AG04450 (cell line): ENCODE measurements around the gene ADGRD1. TPM values are rescaled to one million over a fixed set of nuclear protein-coding genes. Genes with fewer than 3 reads are reported as not detected.

ENCODE experiments used
- CTCF ChIA-PET: fragments of 300-600, 350-600 bp; formaldehyde crosslinking; extraction: SDS; loops from one replicate; lab custom pipeline; 2022; ENCODE audit warnings: antibody characterized with exemption, inconsistent platforms; lab: Charles Lee
- POLR2A ChIA-PET: fragments of 350-600 bp; formaldehyde crosslinking; extraction: SDS; loops from one replicate; lab custom pipeline; 2021; ENCODE audit warnings: antibody characterized with exemption, inconsistent platforms; lab: Yijun Ruan, JAX
- DNase-seq: peaks from one replicate; pipeline ENCODE4 v3.0.0-alpha.2; 2011; ENCODE audit warnings: low read depth, low spot score
- H3K27ac ChIP-seq: one replicate; pipeline ENCODE4 v1.5.1; 2012; ENCODE audit warnings: low read depth, low read length, control low read depth
- H3K27me3 ChIP-seq: one replicate; pipeline ENCODE4 v1.6.0; 2012; ENCODE audit warnings: low read length; ENCODE audit not compliant: control insufficient read depth, insufficient read depth
- H3K4me3 ChIP-seq: 2 replicates; pipeline ENCODE4 v1.5.1; 2011; ENCODE audit warnings: mild to moderate bottlenecking, low read depth, low read length, control low read depth
- H3K9me3 ChIP-seq: 2 replicates; pipeline ENCODE4 v1.5.1; 2012; ENCODE audit warnings: low read length; ENCODE audit not compliant: control insufficient read depth, insufficient read depth
- polyA plus RNA-seq: library from polyadenylated mRNA; depleted of rRNA; stranded (reverse); fragments of >200 nt; gene quantifications from 2 replicates; pipeline ENCODE4 v1.2.3, GENCODE V29; 2011
- TF ChIP-seq, protein P1 (sequence below): IDR thresholded peaks from 2 replicates; pipeline ENCODE4 v1.5.1; 2011; ENCODE audit warnings: low read depth, low read length, control low read depth, inconsistent platforms

Gene ADGRD1
- polyA plus RNA-seq, 1 experiment = 0.05 TPM

DNA sequence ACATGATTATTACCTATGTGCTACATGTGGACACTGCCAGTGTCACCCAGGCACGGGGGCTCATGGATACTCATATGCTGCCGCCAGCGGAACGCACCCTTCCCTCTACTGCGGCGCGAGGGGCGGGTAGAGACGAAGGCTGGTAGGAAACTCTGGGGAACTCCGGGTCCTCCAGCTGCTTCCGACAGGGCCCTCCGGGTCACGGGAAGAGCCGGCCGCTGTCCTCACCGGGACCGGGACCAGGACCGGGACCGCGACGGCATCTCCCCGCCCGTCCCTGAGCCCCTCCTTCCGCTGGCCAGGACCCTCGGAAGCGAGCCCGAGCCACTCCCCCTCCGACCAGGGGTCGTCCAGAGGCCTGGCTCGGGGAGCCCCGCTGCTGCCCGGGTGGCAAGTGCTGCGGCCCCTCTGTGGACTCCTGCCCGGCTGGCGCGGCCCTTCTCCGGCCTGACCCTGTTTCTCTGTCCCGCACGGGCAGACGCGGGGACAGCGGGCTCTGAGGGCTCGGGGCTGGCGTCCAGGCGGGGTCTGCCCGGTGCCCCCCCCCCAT lies 209.6 kb downstream of the ADGRD1 start:
- Histone ChIP-seq H3K4me3 (no peak overlapping the region), H3K27ac (no peak overlapping the region), H3K9me3 (peaks cover 40% of the 10 kb centered on the region), H3K27me3 (no peaks in the 10 kb centered on the region)
- POLR2A ChIA-PET = no interaction called here
- TF ChIP-seq, protein P1, sequence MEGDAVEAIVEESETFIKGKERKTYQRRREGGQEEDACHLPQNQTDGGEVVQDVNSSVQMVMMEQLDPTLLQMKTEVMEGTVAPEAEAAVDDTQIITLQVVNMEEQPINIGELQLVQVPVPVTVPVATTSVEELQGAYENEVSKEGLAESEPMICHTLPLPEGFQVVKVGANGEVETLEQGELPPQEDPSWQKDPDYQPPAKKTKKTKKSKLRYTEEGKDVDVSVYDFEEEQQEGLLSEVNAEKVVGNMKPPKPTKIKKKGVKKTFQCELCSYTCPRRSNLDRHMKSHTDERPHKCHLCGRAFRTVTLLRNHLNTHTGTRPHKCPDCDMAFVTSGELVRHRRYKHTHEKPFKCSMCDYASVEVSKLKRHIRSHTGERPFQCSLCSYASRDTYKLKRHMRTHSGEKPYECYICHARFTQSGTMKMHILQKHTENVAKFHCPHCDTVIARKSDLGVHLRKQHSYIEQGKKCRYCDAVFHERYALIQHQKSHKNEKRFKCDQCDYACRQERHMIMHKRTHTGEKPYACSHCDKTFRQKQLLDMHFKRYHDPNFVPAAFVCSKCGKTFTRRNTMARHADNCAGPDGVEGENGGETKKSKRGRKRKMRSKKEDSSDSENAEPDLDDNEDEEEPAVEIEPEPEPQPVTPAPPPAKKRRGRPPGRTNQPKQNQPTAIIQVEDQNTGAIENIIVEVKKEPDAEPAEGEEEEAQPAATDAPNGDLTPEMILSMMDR = no peak
- no peak for DNase-seq
- CTCF ChIA-PET = no interaction called here

DNA sequence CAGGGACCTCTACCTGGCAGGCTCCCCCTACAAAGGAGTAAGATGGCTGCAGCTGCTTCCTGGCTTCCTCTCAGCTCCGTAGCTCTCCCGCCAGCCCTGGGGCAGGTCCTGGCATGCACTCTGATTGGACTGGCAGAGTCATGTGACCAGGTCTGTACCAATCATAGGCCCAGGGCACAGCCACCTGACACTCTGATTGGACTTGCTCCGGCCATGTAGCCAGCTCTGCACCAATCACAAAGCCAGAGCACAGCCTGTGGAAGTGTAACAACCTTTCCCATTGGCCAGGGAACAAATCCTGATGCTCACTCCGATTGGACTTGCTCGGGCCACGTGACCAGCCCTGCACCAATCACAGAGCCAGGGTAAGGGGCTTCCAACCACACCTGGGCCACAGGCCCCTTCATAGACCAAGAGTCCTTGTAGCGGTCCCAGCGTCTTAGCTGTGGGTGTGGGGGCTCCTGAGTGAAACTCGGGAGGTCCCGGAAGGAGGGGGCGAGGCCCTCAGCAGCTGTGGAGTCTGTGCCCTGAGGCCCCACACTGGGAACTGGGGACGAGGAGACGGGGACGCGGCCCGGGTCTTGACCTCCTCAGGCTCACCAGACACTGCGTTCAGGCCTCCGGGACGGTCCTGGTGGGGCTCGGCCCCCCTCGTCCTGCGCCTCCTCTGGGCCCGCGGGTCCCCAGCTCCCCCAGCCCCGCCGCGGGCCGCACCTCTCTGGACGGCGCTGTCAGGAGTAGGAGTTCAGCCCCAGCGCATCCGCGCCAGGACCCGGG lies 210.6 kb downstream of the ADGRD1 start:
- TF ChIP-seq, protein P1 = no peak
- CTCF ChIA-PET = no interaction called here
- no peak for DNase-seq

DNA sequence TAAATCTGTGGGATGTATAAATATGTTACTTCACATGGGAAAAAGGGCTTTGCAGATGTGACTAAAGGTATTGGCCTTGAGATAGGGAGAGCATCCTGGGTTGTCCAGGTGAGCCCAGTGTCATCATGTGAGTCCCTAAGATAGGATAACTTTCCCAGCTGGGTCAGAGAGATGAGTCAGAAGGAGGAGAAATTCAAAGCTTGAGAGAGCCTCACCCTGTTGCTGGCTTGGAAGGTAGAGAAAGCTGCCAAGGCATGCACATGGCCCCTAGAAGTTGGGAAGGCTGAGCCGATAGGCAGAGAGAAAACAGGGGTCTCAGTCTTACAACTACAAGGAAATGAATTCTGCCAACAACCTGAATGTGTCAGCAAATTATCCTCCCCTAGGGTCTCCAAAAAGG lies 213.0 kb downstream of the ADGRD1 start:
- peaks cover 40% of the 10 kb centered on the region for H3K9me3 ChIP-seq
- TF ChIP-seq, protein P1 = no peak
- DNase-seq = no peak
- H3K27me3 ChIP-seq = no peaks in the 10 kb centered on the region
- POLR2A ChIA-PET = no interaction called here
- no peak overlapping the region for H3K27ac ChIP-seq
- CTCF ChIA-PET = no interaction called here
- H3K4me3 ChIP-seq = no peak overlapping the region

More for the DNA sequence above, 210.6 kb downstream of the ADGRD1 start:
- no peak overlapping the region for H3K4me3 ChIP-seq
- no peaks in the 10 kb centered on the region for H3K27me3 ChIP-seq
- POLR2A ChIA-PET = no interaction called here
- H3K27ac ChIP-seq = no peak overlapping the region
- peaks cover 40% of the 10 kb centered on the region for H3K9me3 ChIP-seq

DNA sequence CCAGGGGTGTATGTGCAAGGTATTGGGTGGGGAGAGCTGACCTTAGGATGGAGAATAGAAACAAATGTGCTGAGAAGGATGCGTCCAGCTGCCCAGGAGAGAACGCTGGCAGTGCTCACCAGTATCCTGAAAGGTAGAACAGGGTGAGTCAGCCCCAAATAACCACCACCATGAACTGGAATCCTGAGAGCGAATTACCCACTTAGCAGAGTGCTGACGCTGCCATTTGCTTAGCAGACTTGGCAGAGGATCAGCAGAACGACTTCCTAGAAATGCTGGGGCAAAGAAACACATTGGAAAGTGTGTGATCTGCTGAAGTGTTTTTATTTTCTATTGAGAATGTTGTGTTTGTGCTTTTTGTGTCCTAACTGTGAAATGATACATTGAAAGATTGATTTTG lies 213.6 kb downstream of the ADGRD1 start:
- POLR2A ChIA-PET = no interaction called here
- H3K27me3 ChIP-seq = no peaks in the 10 kb centered on the region
- no peak overlapping the region for H3K4me3 ChIP-seq
- no peak overlapping the region for H3K27ac ChIP-seq
- H3K9me3 ChIP-seq = peaks cover 40% of the 10 kb centered on the region
- CTCF ChIA-PET = no interaction called here
- no peak for DNase-seq
- TF ChIP-seq, protein P1 = no peak

DNA sequence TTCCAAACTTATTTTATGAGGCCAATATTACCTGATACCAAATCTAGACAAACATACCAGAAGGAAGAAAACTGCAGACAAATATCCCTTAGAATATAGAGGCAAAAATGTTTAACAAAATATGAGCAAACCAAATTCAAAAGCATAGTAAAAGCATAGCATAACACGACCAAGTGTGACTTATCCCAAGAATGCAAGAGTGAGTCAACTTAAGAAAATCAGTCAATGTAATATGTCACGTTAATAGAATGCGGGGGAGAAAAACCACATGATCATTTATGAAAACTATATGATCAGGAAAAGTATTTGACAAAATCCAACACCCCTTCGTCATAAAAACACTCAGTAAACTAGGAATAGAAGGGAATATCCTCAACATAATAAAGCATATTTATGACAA lies 217.3 kb downstream of the ADGRD1 start:
- POLR2A ChIA-PET = no interaction called here
- CTCF ChIA-PET = no interaction called here
- Histone ChIP-seq H3K9me3 (peaks cover 25% of the 10 kb centered on the region), H3K27me3 (no peaks in the 10 kb centered on the region), H3K4me3 (no peak overlapping the region), H3K27ac (no peak overlapping the region)
- DNase-seq = no peak
- TF ChIP-seq, protein P1 = no peak
